ENCODE results near the gene AGAP1. TPM values are rescaled to one million over a fixed set of nuclear protein-coding genes. Genes with fewer than 3 reads are reported as not detected.

Gene AGAP1
- total RNA-seq, 1 donor from 2014 or later, result 43.9 TPM

DNA sequence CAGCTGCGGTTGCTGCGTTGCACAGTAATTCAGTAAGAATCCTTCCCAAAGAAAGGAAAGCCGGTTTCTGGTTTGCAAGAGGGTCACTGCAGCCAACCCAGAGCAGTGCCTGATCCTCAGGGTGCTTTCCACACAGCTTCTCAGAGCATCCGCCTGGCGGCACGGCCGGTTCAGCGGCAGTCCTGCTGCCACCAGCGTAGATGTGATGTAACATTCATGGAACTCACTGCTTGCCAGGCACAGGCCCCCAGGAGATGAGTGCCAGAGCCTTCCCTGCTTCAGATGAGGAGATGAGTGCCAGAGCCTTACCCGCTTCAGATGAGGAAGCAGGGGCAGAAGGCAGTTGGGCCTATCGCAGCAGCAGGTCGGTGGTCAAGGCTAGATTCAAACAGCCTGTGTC, 444.1 kb downstream of the AGAP1 start:
- Mint-ChIP-seq H3K27ac (ENCODE audit: unreplicated experiment) (no peak overlapping the region), H3K27me3 (ENCODE audit: unreplicated experiment) (peaks cover 12% of the 10 kb centered on the region), H3K36me3 (ENCODE audit: low read depth, unreplicated experiment) (peaks cover 24% of the 10 kb centered on the region)

GRCh38 chr2:235938611-235939010, 444.8 kb downstream of the AGAP1 start:
- no peaks in the 10 kb centered on the region for H3K9me3 Mint-ChIP-seq (ENCODE audit: unreplicated experiment)
- H3K27ac Mint-ChIP-seq (ENCODE audit: unreplicated experiment), result no peak overlapping the region
- DNase-seq (ENCODE audit: low spot score), result no peak
- H3K4me1 Mint-ChIP-seq (ENCODE audit: unreplicated experiment), result no peaks in the 10 kb centered on the region
- TF ChIP-seq, protein P1, sequence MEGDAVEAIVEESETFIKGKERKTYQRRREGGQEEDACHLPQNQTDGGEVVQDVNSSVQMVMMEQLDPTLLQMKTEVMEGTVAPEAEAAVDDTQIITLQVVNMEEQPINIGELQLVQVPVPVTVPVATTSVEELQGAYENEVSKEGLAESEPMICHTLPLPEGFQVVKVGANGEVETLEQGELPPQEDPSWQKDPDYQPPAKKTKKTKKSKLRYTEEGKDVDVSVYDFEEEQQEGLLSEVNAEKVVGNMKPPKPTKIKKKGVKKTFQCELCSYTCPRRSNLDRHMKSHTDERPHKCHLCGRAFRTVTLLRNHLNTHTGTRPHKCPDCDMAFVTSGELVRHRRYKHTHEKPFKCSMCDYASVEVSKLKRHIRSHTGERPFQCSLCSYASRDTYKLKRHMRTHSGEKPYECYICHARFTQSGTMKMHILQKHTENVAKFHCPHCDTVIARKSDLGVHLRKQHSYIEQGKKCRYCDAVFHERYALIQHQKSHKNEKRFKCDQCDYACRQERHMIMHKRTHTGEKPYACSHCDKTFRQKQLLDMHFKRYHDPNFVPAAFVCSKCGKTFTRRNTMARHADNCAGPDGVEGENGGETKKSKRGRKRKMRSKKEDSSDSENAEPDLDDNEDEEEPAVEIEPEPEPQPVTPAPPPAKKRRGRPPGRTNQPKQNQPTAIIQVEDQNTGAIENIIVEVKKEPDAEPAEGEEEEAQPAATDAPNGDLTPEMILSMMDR (IDR thresholded peaks at IDR 0.05; ENCODE audit: unreplicated experiment), result no peak
- H3K27me3 Mint-ChIP-seq (ENCODE audit: unreplicated experiment), result peaks cover 12% of the 10 kb centered on the region
- peaks cover 21% of the 10 kb centered on the region for H3K36me3 Mint-ChIP-seq (ENCODE audit: low read depth, unreplicated experiment)
- no peak overlapping the region for H3K4me3 Mint-ChIP-seq (ENCODE audit: unreplicated experiment)

More for the DNA sequence above, 444.1 kb downstream of the AGAP1 start:
- DNase-seq (ENCODE audit: low spot score), result no peak
- TF ChIP-seq, protein P1 (IDR thresholded peaks at IDR 0.05; ENCODE audit: unreplicated experiment), result no peak
- H3K4me3 Mint-ChIP-seq (ENCODE audit: unreplicated experiment), result no peak overlapping the region
- H3K4me1 Mint-ChIP-seq (ENCODE audit: unreplicated experiment), result no peaks in the 10 kb centered on the region
- no peaks in the 10 kb centered on the region for H3K9me3 Mint-ChIP-seq (ENCODE audit: unreplicated experiment)

GRCh38 chr2:235939471-235939870, 445.6 kb downstream of the AGAP1 start:
- no peaks in the 10 kb centered on the region for H3K4me1 Mint-ChIP-seq (ENCODE audit: unreplicated experiment)
- no peak overlapping the region for H3K27ac Mint-ChIP-seq (ENCODE audit: unreplicated experiment)
- TF ChIP-seq, protein P1 (IDR thresholded peaks at IDR 0.05; ENCODE audit: unreplicated experiment), result no peak
- H3K4me3 Mint-ChIP-seq (ENCODE audit: unreplicated experiment), result no peak overlapping the region
- no peak for DNase-seq (ENCODE audit: low spot score)
- peaks cover 21% of the 10 kb centered on the region for H3K36me3 Mint-ChIP-seq (ENCODE audit: low read depth, unreplicated experiment)
- no peaks in the 10 kb centered on the region for H3K9me3 Mint-ChIP-seq (ENCODE audit: unreplicated experiment)
- peaks cover 12% of the 10 kb centered on the region for H3K27me3 Mint-ChIP-seq (ENCODE audit: unreplicated experiment)

DNA sequence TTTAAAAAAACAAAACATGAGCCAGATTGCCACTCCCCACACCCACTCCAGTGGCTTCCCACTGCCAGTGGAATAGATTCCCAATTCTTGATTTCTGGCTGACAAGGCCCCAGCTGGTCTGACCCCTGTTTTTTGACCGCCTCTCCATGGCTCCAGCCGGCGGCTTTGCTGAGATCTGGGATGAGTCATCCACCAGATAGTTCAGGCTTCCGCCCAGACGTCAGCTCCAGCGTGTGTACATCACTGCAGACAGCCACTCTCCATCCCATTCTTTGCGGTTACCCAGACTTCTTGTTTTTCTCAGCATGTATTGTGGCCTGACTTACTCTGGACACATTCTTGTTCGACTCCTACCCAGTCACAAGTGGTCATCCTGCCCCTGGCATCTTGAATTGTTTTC, 446.5 kb downstream of the AGAP1 start:
- Mint-ChIP-seq H3K4me3 (ENCODE audit: unreplicated experiment) (no peak overlapping the region), H3K36me3 (ENCODE audit: low read depth, unreplicated experiment) (peaks cover 21% of the 10 kb centered on the region), H3K27ac (ENCODE audit: unreplicated experiment) (no peak overlapping the region), H3K27me3 (ENCODE audit: unreplicated experiment) (peaks cover 12% of the 10 kb centered on the region), H3K4me1 (ENCODE audit: unreplicated experiment) (no peaks in the 10 kb centered on the region), H3K9me3 (ENCODE audit: unreplicated experiment) (no peaks in the 10 kb centered on the region)
- no peak for DNase-seq (ENCODE audit: low spot score)
- TF ChIP-seq, protein P1 (IDR thresholded peaks at IDR 0.05; ENCODE audit: unreplicated experiment), result no peak

DNA sequence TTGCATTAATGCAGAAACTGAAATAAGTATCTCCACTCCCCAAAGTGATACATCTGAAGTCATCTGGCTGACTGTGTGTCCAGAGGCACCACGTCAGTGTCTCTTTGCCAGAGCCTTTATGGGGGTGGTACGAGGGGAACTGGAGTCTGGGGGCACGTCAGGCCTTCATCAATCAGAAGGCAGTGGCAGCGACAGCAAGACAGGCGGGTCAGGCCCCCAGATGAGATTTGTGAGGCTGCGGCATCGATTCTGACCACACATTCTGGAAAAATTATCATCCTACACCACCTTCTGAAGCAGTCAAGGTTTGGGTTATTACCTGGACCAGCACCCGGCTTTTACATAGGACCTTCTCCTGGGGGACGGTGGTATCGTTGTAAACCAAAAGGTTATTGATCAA, 450.7 kb downstream of the AGAP1 start:
- Mint-ChIP-seq H3K9me3 (ENCODE audit: unreplicated experiment) (no peaks in the 10 kb centered on the region), H3K36me3 (ENCODE audit: low read depth, unreplicated experiment) (peaks cover 5% of the 10 kb centered on the region), H3K4me1 (ENCODE audit: unreplicated experiment) (no peaks in the 10 kb centered on the region), H3K27ac (ENCODE audit: unreplicated experiment) (no peak overlapping the region), H3K27me3 (ENCODE audit: unreplicated experiment) (peaks cover 7% of the 10 kb centered on the region), H3K4me3 (ENCODE audit: unreplicated experiment) (no peak overlapping the region)
- TF ChIP-seq, protein P1 (IDR thresholded peaks at IDR 0.05; ENCODE audit: unreplicated experiment), result no peak
- no peak for DNase-seq (ENCODE audit: low spot score)
